ENCODE measurements around the gene PARD6B.

DNA sequence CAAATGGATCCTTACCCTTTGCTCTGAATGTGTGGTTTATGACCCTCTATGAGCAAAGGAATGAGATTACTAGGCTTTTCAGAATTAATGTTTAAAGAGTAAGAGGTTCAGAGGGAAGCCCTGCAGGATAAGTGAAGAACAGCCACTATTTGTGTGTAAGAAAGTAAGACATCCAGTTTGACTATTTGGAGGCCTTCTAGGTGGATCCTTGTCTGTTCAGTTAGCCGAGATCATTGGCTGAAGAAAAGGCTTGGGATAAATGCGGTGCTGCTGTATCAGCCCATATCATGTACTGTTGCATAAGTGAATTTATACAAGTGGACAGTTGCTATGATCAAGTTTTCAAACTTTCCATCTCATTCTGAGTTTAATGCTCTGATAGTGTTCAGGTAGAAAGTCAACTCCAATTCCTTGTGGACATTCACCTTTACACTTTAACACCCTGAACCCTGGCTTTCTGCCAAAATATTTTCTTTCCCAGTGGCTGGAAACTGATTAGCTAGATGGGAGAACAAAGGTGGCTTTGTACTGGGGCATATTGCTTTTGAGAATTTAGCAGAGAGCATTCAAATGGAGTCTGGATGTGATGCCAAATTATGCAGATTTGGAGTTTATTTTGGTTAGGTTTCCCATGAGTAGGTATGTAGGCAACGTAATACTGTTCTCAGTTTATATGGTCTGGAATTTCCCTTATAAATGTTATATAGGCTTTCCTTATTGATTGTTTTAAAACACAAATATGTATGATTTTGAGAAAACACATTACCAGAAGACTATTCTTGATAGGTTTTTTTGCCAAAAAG is 15.0 kb downstream of the PARD6B start:
- TF ChIP-seq, protein P1, sequence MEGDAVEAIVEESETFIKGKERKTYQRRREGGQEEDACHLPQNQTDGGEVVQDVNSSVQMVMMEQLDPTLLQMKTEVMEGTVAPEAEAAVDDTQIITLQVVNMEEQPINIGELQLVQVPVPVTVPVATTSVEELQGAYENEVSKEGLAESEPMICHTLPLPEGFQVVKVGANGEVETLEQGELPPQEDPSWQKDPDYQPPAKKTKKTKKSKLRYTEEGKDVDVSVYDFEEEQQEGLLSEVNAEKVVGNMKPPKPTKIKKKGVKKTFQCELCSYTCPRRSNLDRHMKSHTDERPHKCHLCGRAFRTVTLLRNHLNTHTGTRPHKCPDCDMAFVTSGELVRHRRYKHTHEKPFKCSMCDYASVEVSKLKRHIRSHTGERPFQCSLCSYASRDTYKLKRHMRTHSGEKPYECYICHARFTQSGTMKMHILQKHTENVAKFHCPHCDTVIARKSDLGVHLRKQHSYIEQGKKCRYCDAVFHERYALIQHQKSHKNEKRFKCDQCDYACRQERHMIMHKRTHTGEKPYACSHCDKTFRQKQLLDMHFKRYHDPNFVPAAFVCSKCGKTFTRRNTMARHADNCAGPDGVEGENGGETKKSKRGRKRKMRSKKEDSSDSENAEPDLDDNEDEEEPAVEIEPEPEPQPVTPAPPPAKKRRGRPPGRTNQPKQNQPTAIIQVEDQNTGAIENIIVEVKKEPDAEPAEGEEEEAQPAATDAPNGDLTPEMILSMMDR (IDR thresholded peaks at IDR 0.05; ENCODE audit: insufficient read depth, low read length, poor library complexity, severe bottlenecking) = no peak
- TF ChIP-seq EZH2phosphoT487 (conservative IDR thresholded peaks at IDR 0.05; ENCODE audit: low read length) = no peak

Measured in SU-DHL-6 (cell line).